ENCODE results near the gene PRIMA1.
A peak's percentile ranks its signal among the peaks of the same experiment; 100 is the strongest.

Gene PRIMA1

DNA sequence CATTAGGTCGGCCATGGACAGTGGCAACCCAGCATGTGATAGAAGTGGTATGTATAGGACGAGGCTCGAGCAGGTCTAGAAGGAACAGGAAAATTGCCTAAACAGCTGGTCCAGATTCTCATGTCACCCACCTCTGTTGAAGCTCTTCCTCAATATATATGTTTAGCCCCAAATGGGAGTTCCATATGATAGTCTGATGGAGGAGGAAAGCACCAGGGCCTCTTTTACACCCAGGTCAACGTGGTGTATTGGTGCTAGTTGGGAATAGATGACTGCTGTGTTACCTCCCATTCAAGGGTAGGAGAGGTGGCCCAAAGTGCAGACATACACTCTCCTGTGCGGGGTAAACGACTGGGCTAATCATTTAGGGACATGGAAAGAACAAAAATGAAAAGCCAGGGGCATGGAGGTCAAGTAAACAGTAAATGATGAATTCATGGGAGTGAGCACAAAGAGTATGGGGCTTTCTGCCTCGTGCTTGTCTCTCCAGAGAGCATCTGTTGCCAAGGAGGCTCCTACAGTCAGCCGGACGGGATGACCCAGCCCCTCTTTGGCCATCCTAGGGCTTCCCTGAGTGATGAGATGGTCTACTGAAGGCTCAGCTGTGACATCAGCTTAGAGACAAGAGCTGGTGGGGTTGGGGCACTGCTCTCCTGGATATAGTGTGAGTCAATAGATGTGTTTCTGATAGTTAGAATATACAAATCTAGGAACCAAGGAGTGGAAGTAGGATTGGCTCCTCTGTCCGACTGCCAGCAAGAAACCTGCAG lies 5.5 kb upstream of the PRIMA1 start:
- no peak for DNase-seq

DNA sequence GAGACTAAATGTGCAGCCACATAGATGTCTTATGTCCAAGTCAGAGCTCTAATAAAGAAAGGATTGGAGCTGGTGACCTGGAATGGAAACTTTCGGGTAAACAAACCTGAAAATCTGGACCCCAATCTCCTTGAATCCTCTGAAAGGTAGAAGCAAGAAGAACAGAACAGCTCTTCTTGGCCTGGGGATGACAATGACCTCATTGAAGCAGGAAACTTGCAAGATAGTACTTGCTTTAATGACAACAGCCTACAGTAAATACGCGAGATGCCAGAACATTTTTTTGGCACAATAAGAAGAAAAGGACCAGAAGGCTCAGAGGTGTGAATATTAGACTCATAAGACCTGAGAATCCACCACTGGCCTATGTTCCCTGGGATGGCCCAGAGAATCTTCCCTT lies 4.1 kb upstream of the PRIMA1 start:
- DNase-seq = no peak

DNA sequence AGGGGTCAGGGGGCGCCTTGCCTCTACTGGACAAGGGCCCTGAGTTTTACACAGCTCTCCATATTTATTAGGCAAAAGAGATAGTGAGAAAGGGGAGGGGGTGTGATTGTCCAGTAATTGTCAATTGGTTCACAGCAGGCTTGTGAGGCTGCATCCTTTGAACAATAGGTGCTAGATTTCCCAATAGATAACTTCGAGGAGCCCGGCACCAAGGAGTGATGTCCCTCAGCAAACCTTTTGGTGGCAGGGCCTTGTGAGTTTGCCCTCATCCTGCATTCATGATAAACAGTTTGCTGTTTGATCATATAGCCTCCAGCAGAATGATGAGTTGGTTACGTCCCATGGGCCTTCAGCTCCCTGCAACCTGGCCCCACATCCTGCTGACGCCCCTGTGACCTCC lies 2.7 kb upstream of the PRIMA1 start:
- DNase-seq = no peak

DNA sequence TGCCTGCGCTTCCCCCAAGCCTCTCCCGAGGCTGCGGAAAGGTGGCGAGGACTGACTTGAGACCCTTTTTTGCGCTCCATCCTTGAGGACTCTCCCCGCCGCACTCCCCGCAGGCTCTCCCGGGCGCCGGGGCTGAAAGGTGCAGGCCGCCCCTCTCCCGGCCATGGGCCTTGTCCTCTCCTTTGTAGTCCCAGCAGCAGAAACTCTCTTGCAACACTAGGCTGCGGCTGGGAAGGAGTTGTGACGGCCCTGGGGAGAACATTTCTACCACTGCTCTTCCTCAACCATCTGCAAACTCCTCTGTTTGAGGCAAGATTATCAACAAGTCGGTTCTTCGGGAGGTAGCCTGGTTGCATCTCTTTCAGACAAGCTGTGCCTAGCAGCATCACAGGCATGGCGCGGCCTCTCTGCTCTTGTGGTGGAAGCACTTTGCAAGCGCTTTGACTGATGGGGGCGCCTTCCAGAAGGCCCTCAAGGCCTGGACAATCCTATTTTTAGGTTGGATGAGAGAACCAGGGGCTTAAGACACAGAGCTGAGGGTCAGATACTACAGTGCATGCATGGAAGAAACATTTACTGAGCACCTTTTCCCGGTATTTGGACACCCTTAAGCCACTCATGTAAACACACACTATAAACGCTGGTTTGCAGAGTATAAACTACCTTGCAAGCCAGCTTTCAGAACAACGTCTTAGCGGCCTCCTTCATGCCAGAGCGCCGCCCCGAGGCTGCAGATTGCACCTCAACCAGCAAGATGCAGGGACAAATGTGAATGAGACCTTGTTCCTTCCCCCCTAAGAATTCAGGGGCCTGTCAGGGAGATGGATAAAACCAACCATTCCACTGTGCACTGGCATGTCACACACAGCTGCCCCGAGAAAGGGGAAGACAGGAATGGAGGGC lies 1.2 kb upstream of the PRIMA1 start:
- peak; percentile 4 for DNase-seq

DNA sequence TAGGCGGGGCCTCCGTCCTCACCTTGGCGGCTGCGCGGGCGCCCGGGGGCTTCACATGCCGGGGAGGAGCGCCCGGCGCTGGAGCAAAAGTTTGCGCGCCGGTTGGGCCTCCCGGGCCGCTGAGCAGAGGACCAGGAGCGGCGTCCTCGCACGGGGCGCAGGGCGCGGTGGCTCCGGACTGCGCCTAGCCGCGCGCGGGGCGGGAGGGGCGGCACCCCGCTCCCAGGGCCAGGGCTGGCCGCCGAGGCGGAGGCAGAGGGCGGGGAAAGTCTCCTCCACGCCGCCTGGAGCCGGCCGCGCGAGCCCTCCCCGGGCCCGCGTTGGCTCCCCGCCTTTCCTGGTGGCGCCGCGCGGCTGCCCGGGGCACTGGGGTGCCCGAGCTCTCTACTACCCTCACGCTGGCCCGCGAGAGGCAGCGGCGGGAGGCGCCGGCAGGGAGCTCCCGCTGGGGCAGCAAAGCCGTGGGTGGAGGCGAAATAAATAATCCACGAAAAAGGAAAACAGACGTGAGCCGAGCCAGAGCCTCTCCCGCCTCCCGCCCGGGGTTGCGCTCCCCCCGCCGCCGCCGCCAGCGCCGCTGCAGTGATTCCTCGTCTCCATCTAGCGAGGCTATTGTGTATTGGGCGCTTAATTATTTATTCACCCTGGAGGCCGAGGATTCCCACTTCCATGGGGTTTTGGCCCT lies 400 bp upstream of the PRIMA1 start:
- DNase-seq = peak; percentile 18

DNA sequence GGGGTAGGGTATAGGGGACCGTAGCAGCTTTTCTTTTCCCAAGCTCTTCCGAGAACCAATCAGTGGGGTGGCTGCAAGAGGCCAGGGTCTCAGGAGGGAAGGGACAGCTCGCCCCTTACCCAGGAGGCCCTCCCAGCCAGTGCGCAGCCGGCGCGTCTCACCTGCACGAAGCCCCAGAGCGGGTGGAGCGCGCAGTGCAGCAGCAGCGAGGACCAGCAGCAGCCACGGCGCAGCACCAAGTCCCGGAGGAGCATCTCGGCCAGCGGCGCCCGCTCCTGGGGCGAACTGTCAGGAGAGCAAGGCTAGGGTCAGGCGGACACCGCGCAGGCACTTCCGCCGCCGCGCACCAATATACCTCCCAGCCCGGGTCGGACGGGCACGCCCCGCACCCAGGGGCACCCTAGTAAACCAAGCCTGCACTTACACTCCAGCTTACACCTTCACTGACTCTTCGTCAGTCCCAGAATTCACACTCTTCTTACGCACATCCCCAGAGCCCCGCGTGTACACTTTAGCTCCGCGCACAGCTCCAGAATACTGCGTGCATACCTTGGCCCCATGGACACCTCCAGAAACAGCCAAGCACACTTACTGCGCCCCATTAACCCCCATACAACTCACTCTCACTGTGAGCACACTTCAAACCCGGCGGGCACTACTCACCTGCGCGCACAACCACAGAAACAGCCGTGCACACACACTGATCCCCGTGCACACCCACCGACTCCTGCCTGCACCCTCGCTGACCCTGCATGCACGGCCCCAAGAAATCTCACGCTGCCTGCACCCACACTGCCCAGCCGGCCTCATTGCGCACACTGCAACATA lies 606 bp downstream of the PRIMA1 start:
- no peak for DNase-seq

DNA sequence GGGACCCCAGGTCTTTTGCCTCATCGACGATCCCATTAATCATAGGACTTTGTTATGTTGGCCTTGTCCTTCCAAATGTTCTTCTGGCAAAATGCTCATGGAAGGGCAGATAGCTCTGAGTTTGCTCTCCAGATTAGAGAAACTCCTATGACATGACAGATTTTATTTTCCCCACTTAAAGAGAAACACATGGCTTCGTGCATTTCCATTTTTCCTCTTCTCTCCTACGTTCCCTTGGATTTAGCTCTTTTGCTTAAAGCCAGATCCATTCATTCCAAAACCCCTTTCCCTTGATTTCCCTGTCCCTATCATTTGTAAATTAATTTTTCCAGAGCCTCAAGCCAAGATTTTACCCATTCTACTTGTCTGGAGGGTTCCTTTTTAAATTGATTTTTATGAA lies 2.9 kb downstream of the PRIMA1 start:
- DNase-seq = no peak

DNA sequence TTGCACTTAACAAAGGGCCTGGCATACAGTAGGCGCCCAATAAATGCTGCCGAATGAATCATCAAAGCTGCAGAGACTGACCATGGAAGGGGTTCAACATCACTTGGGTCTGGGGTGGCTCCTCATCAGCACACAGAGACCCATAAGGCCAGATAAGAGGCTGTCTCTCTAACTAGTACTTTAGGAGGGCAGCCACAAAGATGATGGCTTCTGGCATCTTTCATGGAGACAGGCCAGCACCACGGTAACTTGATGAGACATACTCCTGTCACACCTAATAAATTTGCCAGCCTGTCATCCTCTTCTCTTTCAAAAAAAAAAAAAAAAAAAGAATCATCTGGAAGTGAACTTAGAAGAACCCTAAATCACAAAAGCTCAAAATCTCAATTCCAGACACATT lies 3.4 kb downstream of the PRIMA1 start:
- DNase-seq = no peak

DNA sequence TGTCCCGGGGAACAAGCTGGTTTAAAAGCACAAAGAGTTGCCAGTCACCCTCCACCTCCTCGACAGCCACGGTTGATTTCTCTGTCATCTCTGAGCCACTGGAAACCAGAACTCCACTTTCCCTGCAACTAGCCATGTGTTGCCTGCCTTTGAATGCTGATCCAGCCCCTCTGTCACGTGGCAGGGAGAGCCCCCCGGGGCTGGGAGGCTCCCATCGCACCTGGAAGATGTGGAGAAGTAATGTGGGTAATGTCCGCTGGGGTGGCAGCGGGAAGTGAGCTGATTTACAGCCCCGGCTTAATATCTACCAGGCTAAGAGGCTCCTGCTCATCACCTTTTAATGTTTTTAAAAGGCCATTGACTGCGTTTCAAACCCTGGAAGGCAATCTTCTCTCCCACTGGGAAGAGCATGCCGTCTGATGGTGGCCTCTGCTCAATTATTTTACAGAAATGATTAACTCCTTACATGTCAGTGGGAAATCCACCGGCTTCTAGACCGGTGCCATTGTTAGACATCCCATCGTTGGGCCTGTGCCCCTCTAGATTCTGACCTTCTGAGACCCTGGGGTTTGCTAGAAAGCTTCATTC lies 7.4 kb downstream of the PRIMA1 start:
- no peak for DNase-seq

DNA sequence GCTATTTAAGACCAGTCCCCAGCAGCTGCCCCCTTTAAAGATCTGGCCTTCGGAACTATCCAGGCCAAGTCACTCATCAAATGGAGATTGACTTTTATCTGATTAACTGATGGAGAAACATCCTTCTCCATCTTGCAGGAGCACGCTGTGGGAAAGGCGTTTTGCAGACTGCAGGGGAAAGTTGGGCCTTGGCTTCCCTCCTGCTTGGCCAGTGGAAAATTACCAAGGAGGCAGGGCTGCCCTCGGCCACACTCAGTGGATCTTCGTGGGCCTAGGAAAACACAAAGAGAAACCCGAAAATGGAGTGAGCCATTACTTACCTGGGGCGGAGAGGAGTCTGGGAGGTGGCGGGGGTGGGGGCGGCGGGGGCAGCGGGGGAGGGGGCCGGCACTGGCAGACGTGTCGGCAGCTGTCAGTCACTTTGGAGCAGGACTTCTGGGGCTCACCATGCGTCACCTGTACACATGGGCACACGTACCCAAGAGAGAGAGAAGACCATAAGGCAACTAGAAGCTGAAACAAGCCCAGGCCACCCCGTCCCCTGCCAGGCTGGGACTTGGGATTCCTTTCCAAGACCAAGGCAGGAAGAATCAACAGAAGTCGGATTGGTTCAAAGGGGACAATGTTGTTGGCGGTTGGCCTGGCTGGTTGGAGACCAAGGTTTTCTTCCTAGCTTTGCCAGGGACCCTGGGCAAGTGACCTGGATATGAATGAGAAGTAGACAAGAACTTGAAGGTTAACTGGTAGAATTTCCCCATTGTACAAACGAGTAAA lies 9.2 kb downstream of the PRIMA1 start:
- no peak for DNase-seq

DNA sequence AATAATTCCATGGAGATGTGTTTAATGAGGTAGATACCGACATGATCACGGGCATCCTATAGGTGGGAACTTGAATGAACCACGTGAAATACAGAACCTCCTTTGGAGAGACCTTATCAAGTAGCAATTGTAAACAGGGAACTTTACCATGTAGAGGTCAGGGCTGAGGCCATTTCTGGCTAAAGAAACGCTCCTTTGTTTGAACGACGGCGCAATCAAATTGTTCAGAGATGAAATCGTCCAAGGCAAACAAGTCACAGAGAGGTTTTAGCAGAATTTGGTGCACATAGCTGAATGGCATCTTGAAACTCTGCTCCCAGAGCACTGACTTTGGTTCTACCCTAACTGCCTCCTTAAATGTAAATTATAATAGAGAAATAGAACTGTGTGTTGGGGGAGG lies 9.8 kb downstream of the PRIMA1 start:
- DNase-seq = no peak

DNA sequence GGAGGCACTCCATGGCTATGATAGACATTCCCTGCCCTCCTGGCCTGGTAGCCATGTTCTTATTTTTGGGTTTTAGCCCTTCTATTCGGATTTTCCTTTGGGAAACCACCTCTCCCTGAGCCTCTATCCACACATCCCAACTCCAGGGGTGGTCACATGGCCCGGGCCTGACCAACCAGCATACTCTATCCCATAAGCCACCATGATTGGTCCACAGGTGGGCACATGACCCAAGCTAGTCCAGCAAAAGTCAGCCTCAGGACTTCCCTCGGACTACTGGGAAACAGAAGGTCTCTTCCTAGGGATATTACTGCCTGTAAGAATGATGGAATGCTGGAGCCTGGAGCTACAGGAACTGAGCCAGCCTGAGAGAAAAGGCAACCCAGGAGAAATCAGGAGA lies 12.5 kb downstream of the PRIMA1 start:
- no peak for DNase-seq

DNA sequence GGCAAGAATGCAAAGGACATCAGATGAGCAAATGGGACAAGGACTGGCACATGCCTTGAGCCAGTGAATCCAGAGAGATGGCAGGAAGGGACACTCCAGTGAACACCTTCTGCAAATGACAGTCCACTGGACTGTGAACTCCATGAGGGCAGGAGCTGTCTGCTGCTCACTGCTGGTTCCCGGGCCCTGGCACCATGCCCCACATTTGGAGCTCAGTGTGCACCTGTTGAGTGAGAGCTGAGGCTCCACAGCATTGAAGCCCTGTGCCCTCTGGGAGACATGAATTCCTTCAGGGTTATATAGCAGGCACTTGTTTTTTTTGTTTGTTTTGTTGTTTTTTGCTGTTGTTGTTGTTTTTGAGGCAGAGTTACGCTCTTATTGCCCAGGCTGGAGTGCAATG lies 13.1 kb downstream of the PRIMA1 start:
- DNase-seq = no peak

DNA sequence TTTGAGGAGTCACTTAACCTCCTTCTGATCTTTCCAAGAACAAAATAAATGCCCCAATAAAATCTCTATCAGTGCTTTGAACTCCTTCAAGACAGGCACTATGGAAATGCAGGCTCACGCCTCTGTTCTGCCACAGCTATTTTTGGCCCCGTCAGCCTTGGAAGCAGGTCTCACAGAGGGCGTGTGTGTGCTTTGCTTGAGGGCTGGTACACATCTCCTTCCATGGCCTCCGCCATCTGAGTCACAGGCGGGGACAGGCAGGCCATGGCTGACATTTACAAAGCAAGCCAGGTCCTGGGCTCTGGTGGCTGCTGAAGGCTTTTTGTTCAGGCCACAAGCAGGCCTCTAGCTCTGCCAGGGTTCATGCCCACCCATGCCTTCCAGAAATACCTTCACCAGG lies 16.0 kb downstream of the PRIMA1 start:
- DNase-seq = no peak

DNA sequence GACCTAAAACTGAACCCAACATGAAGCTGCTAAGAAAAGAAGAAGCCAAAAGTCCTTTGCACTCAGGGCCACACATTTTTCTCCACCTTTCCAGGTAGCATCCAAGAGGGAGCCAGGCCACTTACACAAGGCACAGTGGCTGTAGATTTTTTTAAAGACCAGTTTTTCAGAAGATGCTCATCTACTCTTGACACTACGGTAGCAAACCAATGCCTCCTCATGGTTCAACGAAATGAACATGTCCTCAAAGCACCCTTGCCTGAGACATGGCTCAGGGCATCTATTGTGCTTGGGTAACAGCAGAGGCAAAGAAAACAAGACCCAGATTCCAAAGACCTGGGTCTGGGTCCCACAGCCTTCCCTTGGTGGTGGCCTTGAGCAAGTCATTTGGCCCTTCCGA lies 22.3 kb downstream of the PRIMA1 start:
- DNase-seq = no peak

DNA sequence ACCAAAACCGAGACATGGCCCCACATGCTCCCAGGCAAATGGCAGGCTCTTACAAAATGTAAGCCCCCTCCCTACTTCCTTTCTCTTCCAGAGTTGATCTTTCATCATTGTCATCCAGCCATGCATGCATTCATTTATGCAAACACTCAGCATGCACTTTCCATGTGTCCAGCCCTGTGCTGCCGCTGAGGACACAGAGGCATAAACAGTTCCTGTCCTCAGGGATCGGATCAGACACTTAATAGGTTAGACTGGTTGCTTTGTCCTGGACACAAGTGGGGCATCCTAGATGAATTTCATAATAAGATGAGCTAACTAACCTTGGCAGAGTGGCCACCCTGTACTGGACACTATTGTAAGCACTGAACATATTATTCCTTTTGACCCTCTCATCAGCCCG lies 23.1 kb downstream of the PRIMA1 start:
- no peak for DNase-seq

DNA sequence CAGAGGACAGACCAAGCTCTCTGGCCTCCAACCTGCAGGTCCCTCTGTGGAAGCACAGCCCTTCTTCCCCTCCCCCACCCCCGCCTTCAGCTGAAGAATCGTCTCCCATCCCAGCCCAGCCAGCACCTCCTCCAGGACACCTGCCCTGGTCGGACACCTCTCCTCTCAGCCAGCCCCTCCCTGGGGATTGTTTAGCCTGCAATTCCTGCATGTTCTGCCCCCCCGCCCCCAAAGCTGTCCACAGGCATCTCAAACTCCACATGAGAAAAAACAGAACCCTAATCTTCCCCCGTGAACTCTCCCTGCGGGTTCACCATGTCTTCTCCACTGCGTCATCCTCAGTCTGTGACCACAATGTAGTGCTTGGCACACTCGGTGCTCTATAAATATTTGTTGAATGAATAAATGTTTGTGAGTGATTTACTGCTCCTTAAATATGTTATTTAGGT lies 24.1 kb downstream of the PRIMA1 start:
- no peak for DNase-seq

DNA sequence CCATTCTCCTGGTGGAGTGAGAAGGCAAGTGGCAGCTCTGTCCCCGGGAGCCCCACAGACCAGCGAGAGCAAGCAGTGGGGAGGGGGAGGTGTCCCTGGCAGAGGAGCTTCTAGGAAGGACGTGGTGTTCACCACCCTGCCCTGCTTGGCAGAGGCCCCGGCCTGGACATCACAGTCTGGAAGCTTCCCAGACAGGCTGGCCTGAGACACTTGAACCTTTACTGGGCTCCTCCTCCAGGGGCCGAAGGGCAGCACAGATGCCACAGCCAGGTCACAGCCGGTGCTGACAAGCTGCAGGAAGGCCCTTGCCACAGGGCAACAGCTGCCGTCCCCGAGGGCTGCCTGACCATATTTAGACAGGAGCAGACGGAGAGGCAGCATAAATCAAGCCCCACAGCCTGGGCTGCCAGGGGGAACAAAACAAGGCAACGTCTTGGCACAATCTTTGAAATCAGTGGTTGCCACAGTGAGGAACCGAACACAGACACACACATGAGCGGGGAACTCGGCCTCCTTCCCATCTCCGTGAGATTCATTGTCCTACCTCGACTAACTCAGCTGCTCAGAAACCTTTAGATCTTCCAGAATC lies 28.5 kb downstream of the PRIMA1 start:
- peak; percentile 50 for DNase-seq

DNA sequence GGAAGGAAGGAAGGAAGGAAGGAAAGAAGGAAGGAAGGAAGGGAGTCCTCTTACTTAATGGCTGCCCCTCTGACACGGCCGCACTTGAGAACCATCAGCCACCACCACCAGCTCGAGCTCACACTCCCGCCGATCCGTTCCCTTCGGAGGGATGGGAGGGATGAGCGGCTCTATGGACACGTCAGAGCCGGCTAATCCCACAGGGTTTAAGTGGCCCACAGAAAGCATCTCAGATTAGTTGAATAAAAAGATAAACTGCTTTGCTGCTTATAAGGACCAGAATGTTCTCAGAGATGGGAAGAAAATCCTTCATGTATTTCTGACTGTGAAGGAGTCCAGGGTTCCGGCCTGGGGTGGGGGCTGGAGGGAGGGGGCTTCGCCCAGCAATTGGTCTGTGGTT lies 31.1 kb downstream of the PRIMA1 start:
- DNase-seq = no peak

DNA sequence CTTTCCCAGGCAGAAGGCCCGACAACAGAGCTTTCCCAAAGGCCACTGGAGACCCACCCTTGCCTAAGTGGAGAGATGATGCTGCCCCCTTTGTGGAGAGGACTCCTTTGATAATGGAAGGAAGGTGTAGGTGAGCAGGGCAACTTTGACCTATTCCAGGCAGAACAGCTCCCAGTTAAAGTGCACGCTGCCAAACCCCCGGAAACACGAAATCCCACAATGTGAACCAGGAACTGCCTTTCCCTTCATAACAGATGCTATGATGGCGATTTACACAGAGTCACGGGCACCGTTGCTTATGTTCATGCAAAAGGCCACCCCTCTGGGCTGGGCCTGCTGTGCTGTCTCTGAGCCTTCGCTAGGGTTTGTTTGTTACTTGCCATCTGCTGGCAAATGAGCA lies 34.6 kb downstream of the PRIMA1 start:
- no peak for DNase-seq

DNA sequence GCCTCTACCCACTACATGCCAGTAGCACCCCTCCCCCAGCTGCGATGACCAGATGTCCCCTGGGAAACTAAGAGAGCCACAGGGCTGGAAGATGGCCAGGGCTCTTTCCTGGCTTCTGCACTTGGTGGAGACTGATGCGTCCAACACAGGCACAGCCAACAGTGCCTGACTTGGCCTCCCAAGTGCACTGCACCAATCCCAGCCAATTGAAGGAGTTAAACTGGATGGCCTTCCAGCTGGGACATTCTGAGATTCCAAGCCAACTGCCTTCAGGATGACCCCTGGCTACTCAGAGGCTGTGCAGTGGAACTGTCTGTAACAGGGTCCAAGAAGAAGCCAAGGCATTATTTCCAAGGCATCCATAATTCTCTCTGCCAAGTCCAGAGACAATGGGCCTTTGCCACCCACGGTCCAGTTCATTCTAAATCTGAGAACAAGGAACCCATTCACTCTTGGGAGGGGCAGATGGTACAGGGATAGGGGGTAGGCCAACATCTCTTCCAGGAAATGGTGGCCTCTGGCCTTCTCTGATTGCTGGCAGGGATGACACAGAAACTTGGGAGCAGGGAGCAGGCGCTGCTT lies 35.2 kb downstream of the PRIMA1 start:
- no peak for DNase-seq
